Glutamatergic neuron (in vitro differentiated cells): ENCODE results near the gene SHISAL2A. TPM values are rescaled to one million over a fixed set of nuclear protein-coding genes. Genes with fewer than 3 reads are reported as not detected.

ENCODE experiments used
- DNase-seq: peaks from one replicate; pipeline ENCODE4 v3.0.0; 2022
- H3K27ac Mint-ChIP-seq: one replicate; pipeline ENCODE4 v1.8.0; 2020; ENCODE audit warnings: mild to moderate bottlenecking, mixed read lengths, inconsistent platforms; ENCODE audit not compliant: unreplicated experiment
- H3K27me3 Mint-ChIP-seq: one replicate; pipeline ENCODE4 v1.8.0; 2020; ENCODE audit warnings: mild to moderate bottlenecking, moderate library complexity, mixed read lengths, inconsistent platforms; ENCODE audit not compliant: unreplicated experiment
- H3K36me3 Mint-ChIP-seq: one replicate; pipeline ENCODE4 v1.8.0; 2020; ENCODE audit warnings: mild to moderate bottlenecking, mixed read lengths, inconsistent platforms; ENCODE audit not compliant: unreplicated experiment
- H3K4me1 Mint-ChIP-seq: one replicate; pipeline ENCODE4 v1.8.0; 2020; ENCODE audit warnings: mild to moderate bottlenecking, low read depth, mixed read lengths, inconsistent platforms; ENCODE audit not compliant: unreplicated experiment
- H3K4me3 Mint-ChIP-seq: one replicate; pipeline ENCODE4 v1.8.0; 2020; ENCODE audit warnings: mild to moderate bottlenecking, mixed read lengths, inconsistent platforms; ENCODE audit not compliant: unreplicated experiment
- H3K9me3 Mint-ChIP-seq: one replicate; pipeline ENCODE4 v1.8.0; 2020; ENCODE audit warnings: mild to moderate bottlenecking, moderate library complexity, mixed read lengths, inconsistent platforms; ENCODE audit not compliant: unreplicated experiment
- CTCF ChIP-seq: fragments of 200-600 bp; sonication (generic); IDR thresholded peaks from one replicate; pipeline ENCODE4 v1.5.0; 2021; ENCODE audit not compliant: partially characterized antibody, unreplicated experiment
- total RNA-seq: library from RNA; stranded (reverse); fragmentation: NEBNext Ultra II Directional; extraction: Animal tissue kit (Norgen Biotek cat#: 25700); gene quantifications from one replicate; pipeline ENCODE4 v1.2.1, GENCODE V29; 2021; ENCODE audit not compliant: unreplicated experiment

SHISAL2A gene
- total RNA-seq, 1 donor from 2014 or later: not detected

GRCh38 chr1:52602856-52603600 is 29.9 kb upstream of the SHISAL2A start:
- no peak for TF ChIP-seq CTCF
- Mint-ChIP-seq H3K27me3 (peaks cover 20% of the 10 kb centered on the region), H3K36me3 (no peaks in the 10 kb centered on the region), H3K4me3 (peak overlapping the region; percentile 77), H3K27ac (peak overlapping the region; percentile 33), H3K4me1 (no peaks in the 10 kb centered on the region), H3K9me3 (peaks cover 2% of the 10 kb centered on the region)
- no peak for DNase-seq

GRCh38 chr1:52603630-52604029 is 29.3 kb upstream of the SHISAL2A start:
- DNase-seq: no peak
- no peaks in the 10 kb centered on the region for H3K36me3 Mint-ChIP-seq
- H3K27ac Mint-ChIP-seq: no peak overlapping the region
- H3K4me1 Mint-ChIP-seq: no peaks in the 10 kb centered on the region
- no peak for TF ChIP-seq CTCF
- peaks cover 20% of the 10 kb centered on the region for H3K27me3 Mint-ChIP-seq
- H3K4me3 Mint-ChIP-seq: peak overlapping the region; percentile 10
- peaks cover 2% of the 10 kb centered on the region for H3K9me3 Mint-ChIP-seq

GRCh38 chr1:52604063-52604770 is 28.8 kb upstream of the SHISAL2A start:
- Mint-ChIP-seq H3K27ac (no peak overlapping the region), H3K4me3 (no peak overlapping the region), H3K9me3 (no peaks in the 10 kb centered on the region), H3K27me3 (peaks cover 20% of the 10 kb centered on the region), H3K4me1 (no peaks in the 10 kb centered on the region), H3K36me3 (no peaks in the 10 kb centered on the region)
- no peak for TF ChIP-seq CTCF
- DNase-seq: no peak

GRCh38 chr1:52613636-52614373 is 19.2 kb upstream of the SHISAL2A start:
- no peak overlapping the region for H3K4me3 Mint-ChIP-seq
- no peak for TF ChIP-seq CTCF
- H3K27ac Mint-ChIP-seq: no peak overlapping the region
- H3K9me3 Mint-ChIP-seq: no peaks in the 10 kb centered on the region
- no peaks in the 10 kb centered on the region for H3K27me3 Mint-ChIP-seq
- H3K36me3 Mint-ChIP-seq: no peaks in the 10 kb centered on the region
- H3K4me1 Mint-ChIP-seq: no peaks in the 10 kb centered on the region
- DNase-seq: no peak
